Upper lobe of right lung (tissue), 1 donor: ENCODE results near the gene CRYZL1. TPM values are rescaled to one million over a fixed set of nuclear protein-coding genes. Genes with fewer than 3 reads are reported as not detected.

Source experiments
- ATAC-seq: fragments of 200-7000 bp; cut with Tn5 transposase; one replicate; pipeline ENCODE4 v1.9.1; 2020; ENCODE audit warnings: mild to moderate bottlenecking, moderate library complexity
- DNase-seq: peaks from one replicate; pipeline ENCODE4 v3.0.0-alpha.2; 2020
- H3K27ac ChIP-seq: fragments of 200-600 bp; one replicate; pipeline ENCODE4 v1.8.0; 2022
- H3K27me3 ChIP-seq: fragments of 200-600 bp; one replicate; pipeline ENCODE4 v1.8.0; 2022; ENCODE audit warnings: mild to moderate bottlenecking
- H3K36me3 ChIP-seq: fragments of 200-600 bp; one replicate; pipeline ENCODE4 v1.8.0; 2022
- H3K4me1 ChIP-seq: fragments of 200-600 bp; one replicate; pipeline ENCODE4 v1.8.0; 2022
- H3K4me3 ChIP-seq: fragments of 200-600 bp; one replicate; pipeline ENCODE4 v1.8.0; 2022; ENCODE audit warnings: mild to moderate bottlenecking
- H3K9me3 ChIP-seq: fragments of 200-600 bp; one replicate; pipeline ENCODE4 v1.8.0; 2022
- intact Hi-C: fragments of 100-400 bp; cut with DNase I; formaldehyde crosslinking; loops from one replicate; pipeline ENCODE4 v1.11.0; 2022
- long read RNA-seq: library from polyadenylated mRNA; unstranded; transcript quantifications from one replicate; pipeline ENCODE4 v2.0.0, GENCODE V29; 2021
- total RNA-seq: library from RNA; stranded (reverse); fragmentation: NEBNext Ultra II Directional; extraction: Animal tissue kit (Norgen Biotek cat#: 25700); gene quantifications from one replicate; pipeline ENCODE4 v1.2.1, GENCODE V29; 2021
- TF ChIP-seq, protein P1 (sequence below): fragments of 200-600 bp; IDR thresholded peaks from one replicate; pipeline ENCODE4 v1.8.0; 2022; ENCODE audit warnings: antibody characterized with exemption
- donor health status: DM: no; HTN: yes; CAD: no; lungs with severe emphysema.

Gene CRYZL1
- total RNA-seq, result 38.0 TPM
- long read RNA-seq, transcript CRYZL1-204 (13 exons, 1,617 nt), result major isoform, 9 of 24 reads
- long read RNA-seq, partial matches to known transcripts, result 0 of 24 reads
- long read RNA-seq, other reads (novel, unspliced or antisense), result 10 of 24 reads

DNA sequence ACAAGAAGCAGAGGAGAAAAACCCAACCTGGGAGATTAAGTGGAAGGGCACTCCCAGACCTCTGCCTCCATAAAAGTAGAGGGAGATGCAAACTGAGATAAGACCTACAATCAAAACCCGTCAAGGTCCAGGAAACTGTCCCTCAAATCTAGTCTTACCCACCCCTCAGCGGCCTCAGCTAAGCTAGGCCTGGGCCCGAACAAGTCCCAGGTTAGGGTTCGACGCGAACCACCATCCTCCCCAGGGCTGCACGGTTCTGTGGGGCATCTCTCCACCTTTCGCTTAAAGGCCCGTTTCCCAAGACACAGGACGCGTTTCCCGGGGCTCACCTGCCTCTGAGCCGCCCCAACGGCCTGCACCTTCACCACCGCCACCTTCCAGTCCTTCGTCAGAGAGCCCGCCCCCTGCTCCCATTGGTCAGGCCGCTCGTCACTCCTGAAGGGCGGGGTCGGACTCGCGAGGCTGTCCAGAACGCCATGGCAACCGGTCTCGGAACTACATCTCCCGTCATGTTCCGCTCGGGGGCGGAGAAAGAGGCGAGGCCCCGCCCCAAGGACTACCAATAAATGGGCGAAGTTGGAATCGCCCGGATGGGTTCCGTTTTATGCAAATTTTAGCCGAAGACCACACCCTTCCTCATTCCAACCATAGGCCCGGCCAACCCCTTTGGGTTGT lies at the start of gene CRYZL1:
Gene CRYZL1, minus strand, starts transcription at position 390 of the 675 bp plus-strand sequence. CDS start 10,190 bp downstream, outside the sequence.
- peak within 1 kb of the TSS; percentile 65 for H3K4me3 ChIP-seq
- peak within 1 kb of the TSS; percentile 87 for H3K27ac ChIP-seq
- intact Hi-C loops, result no loop called here
- TF ChIP-seq, protein P1, sequence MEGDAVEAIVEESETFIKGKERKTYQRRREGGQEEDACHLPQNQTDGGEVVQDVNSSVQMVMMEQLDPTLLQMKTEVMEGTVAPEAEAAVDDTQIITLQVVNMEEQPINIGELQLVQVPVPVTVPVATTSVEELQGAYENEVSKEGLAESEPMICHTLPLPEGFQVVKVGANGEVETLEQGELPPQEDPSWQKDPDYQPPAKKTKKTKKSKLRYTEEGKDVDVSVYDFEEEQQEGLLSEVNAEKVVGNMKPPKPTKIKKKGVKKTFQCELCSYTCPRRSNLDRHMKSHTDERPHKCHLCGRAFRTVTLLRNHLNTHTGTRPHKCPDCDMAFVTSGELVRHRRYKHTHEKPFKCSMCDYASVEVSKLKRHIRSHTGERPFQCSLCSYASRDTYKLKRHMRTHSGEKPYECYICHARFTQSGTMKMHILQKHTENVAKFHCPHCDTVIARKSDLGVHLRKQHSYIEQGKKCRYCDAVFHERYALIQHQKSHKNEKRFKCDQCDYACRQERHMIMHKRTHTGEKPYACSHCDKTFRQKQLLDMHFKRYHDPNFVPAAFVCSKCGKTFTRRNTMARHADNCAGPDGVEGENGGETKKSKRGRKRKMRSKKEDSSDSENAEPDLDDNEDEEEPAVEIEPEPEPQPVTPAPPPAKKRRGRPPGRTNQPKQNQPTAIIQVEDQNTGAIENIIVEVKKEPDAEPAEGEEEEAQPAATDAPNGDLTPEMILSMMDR, result no peak
- H3K36me3 ChIP-seq, result no peaks in the 10 kb centered on the region
- ATAC-seq (peak; percentile 92), DNase-seq (peak; percentile 100)
- no peaks in the 10 kb centered on the region for H3K9me3 ChIP-seq
- H3K4me1 ChIP-seq, result peaks cover 25% of the 10 kb centered on the region
- no peaks in the 10 kb centered on the region for H3K27me3 ChIP-seq

DNA sequence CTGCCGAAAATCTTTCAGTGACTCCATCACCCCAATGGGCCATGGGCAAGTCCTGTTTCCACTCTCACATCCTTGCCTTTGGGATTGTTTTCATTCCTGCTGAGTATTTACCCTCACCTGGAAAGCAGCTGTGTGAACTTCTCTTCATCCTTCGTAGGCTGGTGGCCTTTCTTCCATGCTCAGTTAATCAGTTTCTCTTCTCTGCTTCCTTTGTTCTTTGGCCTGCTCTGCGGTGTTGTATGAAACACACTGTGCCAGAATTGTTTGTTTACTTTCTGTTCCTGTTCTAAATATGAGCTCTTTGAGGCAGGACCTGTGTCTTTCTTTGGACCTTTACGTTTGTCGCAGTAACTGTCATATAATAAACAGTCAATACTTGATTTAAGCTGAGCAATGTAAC lies 49.3 kb upstream of the CRYZL1 start:
- no peaks in the 10 kb centered on the region for H3K27me3 ChIP-seq
- no peak overlapping the region for H3K27ac ChIP-seq
- TF ChIP-seq, protein P1, result no peak
- H3K4me3 ChIP-seq, result no peak overlapping the region
- H3K9me3 ChIP-seq, result no peaks in the 10 kb centered on the region
- H3K4me1 ChIP-seq, result peaks cover 14% of the 10 kb centered on the region
- intact Hi-C loops, result no loop called here
- DNase-seq (no peak), ATAC-seq (no peak)
- no peaks in the 10 kb centered on the region for H3K36me3 ChIP-seq

DNA sequence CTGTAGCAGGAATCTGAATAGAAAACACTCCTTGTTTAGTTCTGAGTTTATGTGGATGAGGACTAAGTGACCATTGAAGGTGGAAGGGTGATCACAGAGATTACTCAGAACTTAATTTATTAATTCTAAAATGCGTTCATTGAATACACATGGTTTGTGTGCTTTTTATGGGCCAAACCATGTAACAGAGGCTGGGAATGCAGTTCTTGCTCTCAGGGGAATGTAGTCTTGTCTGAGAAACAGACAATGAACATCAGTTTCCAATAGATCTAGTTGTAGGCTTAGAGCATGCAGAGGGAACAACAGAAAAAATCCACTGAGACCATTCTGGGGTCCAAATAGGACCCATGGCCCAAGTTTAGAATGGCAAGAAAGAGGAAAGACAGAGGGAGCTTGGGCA lies 46.8 kb upstream of the CRYZL1 start:
- no peaks in the 10 kb centered on the region for H3K9me3 ChIP-seq
- peaks cover 36% of the 10 kb centered on the region for H3K4me1 ChIP-seq
- intact Hi-C loops, result no loop called here
- H3K27ac ChIP-seq, result no peak overlapping the region
- ATAC-seq (no peak), DNase-seq (no peak)
- TF ChIP-seq, protein P1, result no peak
- H3K27me3 ChIP-seq, result no peaks in the 10 kb centered on the region
- no peaks in the 10 kb centered on the region for H3K36me3 ChIP-seq
- no peak overlapping the region for H3K4me3 ChIP-seq

- Histone ChIP-seq H3K36me3 (no peaks in the 10 kb centered on the region), H3K27me3 (no peaks in the 10 kb centered on the region), H3K27ac (no peak overlapping the region), H3K4me3 (no peak overlapping the region), H3K4me1 (peaks cover 36% of the 10 kb centered on the region), H3K9me3 (no peaks in the 10 kb centered on the region)
- ATAC-seq (no peak), DNase-seq (no peak)
- TF ChIP-seq, protein P1, result no peak
- intact Hi-C loops, result no loop called here
Measured at GRCh38 chr21:33687634-33688033, 46.1 kb upstream of the CRYZL1 start.

DNA sequence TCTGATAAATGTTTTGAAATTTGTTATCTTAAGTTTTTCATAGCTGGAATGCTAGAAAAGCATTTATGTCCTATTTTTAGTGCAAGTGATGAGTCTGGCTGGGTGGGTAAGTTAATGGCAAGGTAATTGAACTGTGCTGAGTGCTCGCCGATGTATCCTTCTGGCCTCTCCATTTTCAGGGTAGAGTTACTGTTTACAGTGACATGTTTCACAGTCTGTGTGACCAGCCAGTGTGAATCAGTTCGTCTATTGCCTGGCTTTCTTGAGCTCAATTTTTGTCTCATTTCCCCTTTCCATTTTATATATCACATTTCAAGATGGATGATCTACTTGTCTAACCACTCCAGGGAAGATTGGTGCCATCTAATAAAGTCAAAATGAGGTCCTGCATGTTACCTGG lies 44.8 kb upstream of the CRYZL1 start:
- H3K4me1 ChIP-seq, result peaks cover 36% of the 10 kb centered on the region
- intact Hi-C loops, result no loop called here

More for the DNA sequence above, 44.8 kb upstream of the CRYZL1 start:
- ATAC-seq (no peak), DNase-seq (no peak)
- no peak overlapping the region for H3K27ac ChIP-seq
- no peaks in the 10 kb centered on the region for H3K36me3 ChIP-seq
- H3K9me3 ChIP-seq, result no peaks in the 10 kb centered on the region
- TF ChIP-seq, protein P1, result no peak
- no peak overlapping the region for H3K4me3 ChIP-seq
- no peaks in the 10 kb centered on the region for H3K27me3 ChIP-seq
